HCT116 (cell line): ENCODE measurements around the gene DNM3. TPM values are rescaled to one million over a fixed set of nuclear protein-coding genes. Genes with fewer than 3 reads are reported as not detected.

Experiments used
- ATAC-seq: fragments of 200-7000 bp; cut with Tn5 transposase; 2 replicates; pipeline ENCODE4 v1.9.1; 2020; ENCODE audit warnings: mild to moderate bottlenecking, moderate library complexity
- BruUV-seq: library from RNA; stranded (reverse); fragments of 400-500 nt; replicated peaks from 2 replicates; lab custom pipeline; 2021; lab: Mats Ljungman, UMichigan
- CTCF ChIA-PET: fragments of 300-600 bp; sonication (Branson Sonifier 250); formaldehyde crosslinking; loops from one replicate; lab custom pipeline; 2021; ENCODE audit warnings: antibody characterized with exemption; lab: Charles Lee
- POLR2A ChIA-PET: fragments of 300-600, 350-600 bp; sonication (Branson Sonifier 250); formaldehyde crosslinking; loops from one replicate; lab custom pipeline; 2021; ENCODE audit warnings: antibody characterized with exemption; lab: Charles Lee
- RAD21 ChIA-PET, 2 experiments: fragments of 300-600 bp; sonication (Branson Sonifier 250); formaldehyde crosslinking; loops; one replicate each; lab custom pipeline; 2023; ENCODE audit warnings: low total read pairs in 2 of 2; ENCODE audit not compliant: uncharacterized antibody in 2 of 2, unreplicated experiment in 2 of 2, low non-redundant PET in 1 of 2; lab: Charles Lee
- DNase-seq: peaks from one replicate; pipeline ENCODE4 v3.0.0-alpha.2; 2010; ENCODE audit warnings: low read depth, low spot score
- H2AFZ ChIP-seq: fragments of 200-600 bp; shearing (Covaris generic), sonication (generic); 2 replicates; pipeline ENCODE4 v1.6.1; 2017; ENCODE audit warnings: low read depth, mixed run types, mixed read lengths, antibody characterized with exemption, low read length; ENCODE audit not compliant: poor library complexity, severe bottlenecking
- H3K27ac ChIP-seq: 2 replicates; pipeline ENCODE4 v1.5.1; 2012; ENCODE audit warnings: low read depth, low read length
- H3K27me3 ChIP-seq: fragments of 200-600 bp; sonication (generic); 2 replicates; pipeline ENCODE4 v1.6.1; 2016; ENCODE audit warnings: mixed run types, low read length, mixed read lengths; ENCODE audit not compliant: insufficient read depth
- H3K36me3 ChIP-seq, 2 experiments: fragments of 200-500 bp in 1 of 2; fragments of 200-600 bp in 1 of 2; sonication (Bioruptor generic) in 1 of 2; sonication (generic) in 1 of 2; 2 replicates each; pipeline versions ENCODE4 v1.5.1 to v1.6.1; 2014 to 2016; ENCODE audit warnings: low read length in 2 of 2, inconsistent platforms in 1 of 2, mixed read lengths in 1 of 2, mixed run types in 1 of 2; ENCODE audit not compliant: insufficient read depth in 2 of 2, control insufficient read depth in 1 of 2
- H3K4me1 ChIP-seq, 2 experiments: fragments of 200-600 bp in 1 of 2; sonication (generic) in 1 of 2; 2 replicates each; pipeline versions ENCODE4 v1.5.1 to v1.6.1; 2012 to 2017; ENCODE audit warnings: low read length in 2 of 2, inconsistent platforms in 1 of 2, mild to moderate bottlenecking in 1 of 2, mixed read lengths in 1 of 2, mixed run types in 1 of 2, moderate library complexity in 1 of 2; ENCODE audit not compliant: insufficient read depth in 2 of 2, control insufficient read depth in 1 of 2
- H3K4me2 ChIP-seq: fragments of 200-600 bp; sonication (generic); 2 replicates; pipeline ENCODE4 v1.6.1; 2017; ENCODE audit warnings: mixed run types, low read length, mixed read lengths
- H3K4me3 ChIP-seq, 2 experiments: fragments of 200-600 bp in 1 of 2; sonication (generic) in 1 of 2; replicated peaks in 1 of 2; 2 replicates each; pipeline ENCODE4 v1.5.1; 2011 to 2016; ENCODE audit warnings: low read length in 2 of 2, control low read depth in 1 of 2, low read depth in 1 of 2, mild to moderate bottlenecking in 1 of 2, mixed read lengths in 1 of 2, mixed run types in 1 of 2
- H3K79me2 ChIP-seq: fragments of 200-600 bp; sonication (generic); 2 replicates; pipeline ENCODE4 v1.6.1; 2017; ENCODE audit warnings: mild to moderate bottlenecking, mixed run types, low read length, moderate library complexity, mixed read lengths; ENCODE audit not compliant: insufficient read depth
- H3K9ac ChIP-seq: fragments of 200-600 bp; sonication (generic); 2 replicates; pipeline ENCODE4 v1.6.1; 2016; ENCODE audit warnings: low read length, mixed read lengths
- H3K9me2 ChIP-seq: fragments of 200-600 bp; sonication (generic), shearing (Covaris generic); 2 replicates; pipeline ENCODE4 v1.6.1; 2017; ENCODE audit warnings: mixed run types, mild to moderate bottlenecking, moderate library complexity; ENCODE audit not compliant: insufficient read depth
- H3K9me3 ChIP-seq, 2 experiments: fragments of 200-500 bp in 1 of 2; fragments of 200-600 bp in 1 of 2; sonication (Bioruptor generic) in 1 of 2; sonication (generic) in 1 of 2; 2 replicates each; pipeline ENCODE4 v1.6.1; 2014 to 2017; ENCODE audit warnings: low read length in 2 of 2, mixed read lengths in 2 of 2, inconsistent platforms in 1 of 2, low read depth in 1 of 2, mild to moderate bottlenecking in 1 of 2, mixed run types in 1 of 2, moderate library complexity in 1 of 2; ENCODE audit not compliant: control insufficient read depth in 1 of 2, insufficient read depth in 1 of 2
- H4K20me1 ChIP-seq: fragments of 200-600 bp; sonication (generic), shearing (Covaris generic); 2 replicates; pipeline ENCODE4 v1.6.1; 2017; ENCODE audit warnings: mixed run types, mild to moderate bottlenecking, moderate library complexity; ENCODE audit not compliant: insufficient read depth
- CEBPB ChIP-seq: IDR thresholded peaks from 2 replicates; pipeline ENCODE4 v1.6.1; 2012; ENCODE audit warnings: low read depth
- EGR1 ChIP-seq: IDR thresholded peaks from 2 replicates; pipeline ENCODE4 v1.6.1; 2012; ENCODE audit warnings: low read depth
- ELF1 ChIP-seq: IDR thresholded peaks from 2 replicates; pipeline ENCODE4 v1.6.1; 2012; ENCODE audit warnings: low read depth, borderline replicate concordance
- EZH2phosphoT487 ChIP-seq: fragments of 200-600 bp; IDR thresholded peaks from 2 replicates; pipeline ENCODE4 v1.6.1; 2018; ENCODE audit warnings: antibody characterized with exemption, borderline replicate concordance
- FOSL1 ChIP-seq: IDR thresholded peaks from 2 replicates; pipeline ENCODE4 v1.6.1; 2012; ENCODE audit warnings: low read depth
- JUND ChIP-seq: IDR thresholded peaks from 2 replicates; pipeline ENCODE4 v1.6.1; 2012
- POLR2AphosphoS5 ChIP-seq: IDR thresholded peaks from 2 replicates; pipeline ENCODE4 v1.6.1; 2011; ENCODE audit warnings: mild to moderate bottlenecking, low read depth, low read length, moderate library complexity
- RAD21 ChIP-seq: IDR thresholded peaks from 2 replicates; pipeline ENCODE4 v1.6.1; 2012; ENCODE audit warnings: low read depth, mild to moderate bottlenecking
- SP1 ChIP-seq: IDR thresholded peaks from 2 replicates; pipeline ENCODE4 v1.6.1; 2012; ENCODE audit warnings: low read depth
- SRF ChIP-seq: IDR thresholded peaks from 2 replicates; pipeline ENCODE4 v1.6.1; 2012; ENCODE audit warnings: low read depth
- TCF7L2 ChIP-seq: IDR thresholded peaks from 2 replicates; pipeline ENCODE4 v1.7.0; 2011; ENCODE audit warnings: borderline replicate concordance, inconsistent platforms; ENCODE audit not compliant: insufficient read depth, insufficient read length; ENCODE audit errors: extremely low read depth
- YY1 ChIP-seq: IDR thresholded peaks from 2 replicates; pipeline ENCODE4 v1.6.1; 2011; ENCODE audit warnings: low read length, low read depth, moderate library complexity, mild to moderate bottlenecking; ENCODE audit not compliant: insufficient replicate concordance; ENCODE audit errors: extremely low read depth
- ZBTB33 ChIP-seq: IDR thresholded peaks from 2 replicates; pipeline ENCODE4 v1.6.1; 2011; ENCODE audit warnings: mild to moderate bottlenecking, low read length, moderate library complexity; ENCODE audit not compliant: insufficient replicate concordance; ENCODE audit errors: extremely low read depth
- ZFX ChIP-seq: fragments of 450-650 bp; IDR thresholded peaks from 2 replicates; pipeline ENCODE4 v1.6.1; 2017
- intact Hi-C: fragments of 100-400 bp; cut with micrococcal nuclease; formaldehyde crosslinking; loops from 2 replicates; pipeline ENCODE4 v1.10.0; 2022
- total RNA-seq: library from RNA; stranded (reverse); gene quantifications from one replicate; pipeline ENCODE4 v1.2.1, GENCODE V29; 2021; ENCODE audit not compliant: unreplicated experiment
- TF ChIP-seq, protein P1 (sequence below): IDR thresholded peaks from 2 replicates; pipeline ENCODE4 v1.6.1; 2012

DNM3 gene
- total RNA-seq, 1 experiment from 2014 or later, result 3.1 TPM

GRCh38 chr1:171912509-171913175, 71.3 kb downstream of the DNM3 start:
- intact Hi-C loops, result no loop called here
- no peak for TF ChIP-seq POLR2AphosphoS5
- TF ChIP-seq JUND, result no peak
- no peak for TF ChIP-seq RAD21
- TF ChIP-seq EZH2phosphoT487, result no peak
- no peak for TF ChIP-seq EGR1
- no peak for TF ChIP-seq FOSL1
- no peak for TF ChIP-seq TCF7L2
- no peak for TF ChIP-seq YY1
- TF ChIP-seq, all 23 proteins: peak for 0
- peak overlapping the region; percentile 29; the same call in 1 of the 2 replicates for H3K27ac ChIP-seq

GRCh38 chr1:171913385-171913784, 72.1 kb downstream of the DNM3 start:
- Histone ChIP-seq H3K4me3 (peak overlapping the region in 1 of 2 experiments; percentile 36; a peak in 2 of 4 replicates), H3K27ac (peak overlapping the region; percentile 29; the same call in 1 of the 2 replicates), H2AFZ (peak overlapping the region; percentile 80), H3K4me2 (peak overlapping the region; percentile 71), H3K9me3 (no peaks in the 10 kb centered on the region), H3K79me2 (no peaks in the 10 kb centered on the region), H3K27me3 (no peaks in the 10 kb centered on the region), H4K20me1 (no peaks in the 10 kb centered on the region), H3K9ac (peak overlapping the region; percentile 21; the same call in 1 of the 2 replicates), H3K4me1 (peaks cover 48 to 71% of the 10 kb centered on the region in 2 experiments), H3K36me3 (no peaks in the 10 kb centered on the region), H3K9me2 (0 out of 2 replicates have a peak, but pooled peaks cover 5% of the 10 kb centered on the region)
- ChIA-PET CTCF (no interaction called here), POLR2A (no interaction called here), RAD21 (no interaction called here)
- intact Hi-C loops, result no loop called here
- DNase-seq (peak; percentile 59), ATAC-seq (peak; percentile 50)
- no TSS peak for BruUV-seq
- peak; percentile 31; the same call in 1 of the 2 replicates for TF ChIP-seq JUND
- TF ChIP-seq, protein P1, sequence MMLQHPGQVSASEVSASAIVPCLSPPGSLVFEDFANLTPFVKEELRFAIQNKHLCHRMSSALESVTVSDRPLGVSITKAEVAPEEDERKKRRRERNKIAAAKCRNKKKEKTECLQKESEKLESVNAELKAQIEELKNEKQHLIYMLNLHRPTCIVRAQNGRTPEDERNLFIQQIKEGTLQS, result no peak
- 0 out of 2 replicates have a peak, but pooled peaks have one; percentile 15 for TF ChIP-seq CEBPB
- TF ChIP-seq ZFX, result no peak
- no peak for TF ChIP-seq ELF1
- no peak for TF ChIP-seq YY1
- peak; percentile 65 for TF ChIP-seq SP1
- no peak for TF ChIP-seq FOSL1
- no peak for TF ChIP-seq ZBTB33
- TF ChIP-seq POLR2AphosphoS5, result no peak
- TF ChIP-seq SRF, result no peak
- no peak for TF ChIP-seq RAD21

More at GRCh38 chr1:171912509-171913175, 71.3 kb downstream of the DNM3 start:
- H3K36me3 ChIP-seq, result no peaks in the 10 kb centered on the region
- peak overlapping the region; percentile 80 for H2AFZ ChIP-seq
- peak overlapping the region; percentile 71 for H3K4me2 ChIP-seq
- no peak overlapping the region for H3K9ac ChIP-seq
- no peaks in the 10 kb centered on the region for H3K79me2 ChIP-seq
- no peak for DNase-seq
- H3K9me2 ChIP-seq, result 0 out of 2 replicates have a peak, but pooled peaks cover 5% of the 10 kb centered on the region
- peaks cover 48 to 68% of the 10 kb centered on the region in 2 experiments for H3K4me1 ChIP-seq
- ChIA-PET POLR2A (no interaction called here), RAD21 (no interaction called here), CTCF (no interaction called here)
- no peaks in the 10 kb centered on the region for H4K20me1 ChIP-seq
- H3K27me3 ChIP-seq, result no peaks in the 10 kb centered on the region
- ATAC-seq, result no peak
- no peaks in the 10 kb centered on the region for H3K9me3 ChIP-seq
- BruUV-seq, result no TSS peak
- H3K4me3 ChIP-seq, result no peak overlapping the region; a peak in 1 of 4 replicates
